Glomerular visceral epithelial cell (primary cell): ENCODE measurements around the gene EBP.
"Not testable (repeated sequence)": the region's sequence is repeated elsewhere in the genome, so short reads cannot be mapped to it uniquely, and the experiment has no call there.

ENCODE experiments used
- DNase-seq: peaks from one replicate; pipeline ENCODE4 v3.0.0-alpha.2; 2016; ENCODE audit errors: extremely low spot score

The EBP gene

GRCh38 chrX:48523682-48524081, 2.1 kb downstream of the EBP start:
- no peak for DNase-seq

- not testable (repeated sequence) for DNase-seq
These were observed 4.2 kb downstream of the EBP start for GRCh38 chrX:48525853-48526252.

- peak; percentile 4 for DNase-seq
These were observed 9.1 kb downstream of the EBP start for GRCh38 chrX:48530736-48531135.

GRCh38 chrX:48531358-48531959, 9.9 kb downstream of the EBP start:
- DNase-seq, result peak; percentile 57

- no peak for DNase-seq
These were observed 10.6 kb downstream of the EBP start for GRCh38 chrX:48532161-48532560.

GRCh38 chrX:48533165-48533564, 11.6 kb downstream of the EBP start:
- DNase-seq, result no peak

- DNase-seq, result no peak
These were observed 17.2 kb downstream of the EBP start for GRCh38 chrX:48538641-48539344.

GRCh38 chrX:48539345-48540027, 17.9 kb downstream of the EBP start, which contains the start of gene TBC1D25:
Gene TBC1D25, plus strand, starts transcription at chrX:48539714. Its CDS starts 84 bp downstream, at chrX:48539798.
- DNase-seq, result peak; percentile 97

- DNase-seq, result peak; percentile 43
These were observed 18.4 kb downstream of the EBP start for GRCh38 chrX:48540028-48540375.

GRCh38 chrX:48540480-48540879, 18.9 kb downstream of the EBP start:
- DNase-seq, result no peak

GRCh38 chrX:48541140-48541814, 19.7 kb downstream of the EBP start:
- no peak for DNase-seq

GRCh38 chrX:48548871-48549270, 27.3 kb downstream of the EBP start:
- no peak for DNase-seq

GRCh38 chrX:48555731-48556325, 34.2 kb downstream of the EBP start:
- DNase-seq, result not testable (repeated sequence)

- DNase-seq, result peak; percentile 32
These were observed 36.7 kb downstream of the EBP start for GRCh38 chrX:48558271-48558670.

GRCh38 chrX:48559636-48560035, 38.0 kb downstream of the EBP start:
- DNase-seq, result no peak

- DNase-seq, result no peak
These were observed 38.4 kb downstream of the EBP start for GRCh38 chrX:48560056-48560455.

- no peak for DNase-seq
These were observed 39.1 kb downstream of the EBP start for GRCh38 chrX:48560681-48561080.

- no peak for DNase-seq
These were observed 48.4 kb downstream of the EBP start for GRCh38 chrX:48569958-48570357.

- no peak for DNase-seq
These were observed 52.2 kb downstream of the EBP start for GRCh38 chrX:48573690-48574269.

- DNase-seq, result peak; percentile 91
These were observed 53.0 kb downstream of the EBP start, which contains the start of gene RBM3 for GRCh38 chrX:48574270-48575266. Gene RBM3, plus strand, starts transcription at chrX:48574484. Its CDS starts 697 bp downstream, at chrX:48575181.
